Thymus (tissue), 14 donors: ENCODE measurements around the gene TACR1. TPM values are rescaled to one million over a fixed set of nuclear protein-coding genes. Genes with fewer than 3 reads are reported as not detected.
"Not testable (repeated sequence)": the region's sequence is repeated elsewhere in the genome, so short reads cannot be mapped to it uniquely, and the experiment has no call there.

Experiments used
- DNase-seq, 9 donors: peaks; one replicate each; pipeline ENCODE4 v3.0.0-alpha.2; 2013; ENCODE audit warnings: low spot score in 9 of 9, low read depth in 6 of 9, missing footprints in 1 of 9
- H3K27ac ChIP-seq, 2 donors: one replicate each; pipeline ENCODE4 v1.5.1; 2013; ENCODE audit warnings: control low read depth in 1 of 2, low read depth in 1 of 2, low read length in 1 of 2, mild to moderate bottlenecking in 1 of 2, moderate library complexity in 1 of 2
- H3K27me3 ChIP-seq, 2 donors: one replicate each; pipeline ENCODE4 v1.5.1; 2013; ENCODE audit warnings: low read length in 1 of 2; ENCODE audit not compliant: control insufficient read depth in 2 of 2, insufficient read depth in 1 of 2
- H3K36me3 ChIP-seq, 2 donors: one replicate each; pipeline ENCODE4 v1.5.1; 2013; ENCODE audit warnings: low read length in 1 of 2, mild to moderate bottlenecking in 1 of 2, moderate library complexity in 1 of 2; ENCODE audit not compliant: control insufficient read depth in 2 of 2, insufficient read depth in 2 of 2
- H3K4me1 ChIP-seq, 2 donors: one replicate each; pipeline ENCODE4 v1.5.1; 2013; ENCODE audit warnings: low read length in 2 of 2; ENCODE audit not compliant: control insufficient read depth in 2 of 2, insufficient read depth in 2 of 2
- H3K4me3 ChIP-seq, 2 donors: one replicate each; pipeline ENCODE4 v1.5.1; 2013; ENCODE audit warnings: low read length in 2 of 2, control low read depth in 1 of 2, mild to moderate bottlenecking in 1 of 2
- H3K9me3 ChIP-seq, 2 donors: one replicate each; pipeline ENCODE4 v1.5.1; 2013; ENCODE audit warnings: low read length in 1 of 2, mild to moderate bottlenecking in 1 of 2; ENCODE audit not compliant: control insufficient read depth in 2 of 2, insufficient read depth in 1 of 2
- WGBS: extraction: QIAGEN DNeasy Blood & Tissue Kit; methylation state at CpG from one replicate; pipeline ENCODE4 v1.1.7; 2013; 5-methylcytosine and 5-hydroxymethylcytosine counted together
- long read RNA-seq, 10 donors: transcript quantifications; one replicate each; lab custom pipeline, GENCODE V29; 2026
- polyA plus RNA-seq: library from polyadenylated mRNA; stranded (reverse); fragments of 200-250 nt; gene quantifications from one replicate; pipeline ENCODE4 v1.2.3, GENCODE V29; 2013
- total RNA-seq: library from RNA; stranded (reverse); fragments of 120-200 nt; gene quantifications from one replicate; pipeline ENCODE4 v1.2.4, GENCODE V29; 2013
- donor health status: healthy.

TACR1 gene, protein sequence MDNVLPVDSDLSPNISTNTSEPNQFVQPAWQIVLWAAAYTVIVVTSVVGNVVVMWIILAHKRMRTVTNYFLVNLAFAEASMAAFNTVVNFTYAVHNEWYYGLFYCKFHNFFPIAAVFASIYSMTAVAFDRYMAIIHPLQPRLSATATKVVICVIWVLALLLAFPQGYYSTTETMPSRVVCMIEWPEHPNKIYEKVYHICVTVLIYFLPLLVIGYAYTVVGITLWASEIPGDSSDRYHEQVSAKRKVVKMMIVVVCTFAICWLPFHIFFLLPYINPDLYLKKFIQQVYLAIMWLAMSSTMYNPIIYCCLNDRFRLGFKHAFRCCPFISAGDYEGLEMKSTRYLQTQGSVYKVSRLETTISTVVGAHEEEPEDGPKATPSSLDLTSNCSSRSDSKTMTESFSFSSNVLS
- 0.24 TPM for total RNA-seq
- polyA plus RNA-seq: 1.0 TPM
- long read RNA-seq, donor 1: 0 reads
- long read RNA-seq, donor 2: 0 reads
- long read RNA-seq, donor 3: 0 reads
- long read RNA-seq, donor 4: 0 reads
- long read RNA-seq, donor 5: 0 reads
- long read RNA-seq, donor 6: 0 reads
- long read RNA-seq, donor 7, partial matches to known transcripts: 0 of 1 reads
- long read RNA-seq, donor 7, other reads (novel, unspliced or antisense): 0 of 1 reads
- long read RNA-seq, donor 8: 0 reads
- long read RNA-seq, donor 9: 0 reads
- long read RNA-seq, donor 10: 0 reads

DNA sequence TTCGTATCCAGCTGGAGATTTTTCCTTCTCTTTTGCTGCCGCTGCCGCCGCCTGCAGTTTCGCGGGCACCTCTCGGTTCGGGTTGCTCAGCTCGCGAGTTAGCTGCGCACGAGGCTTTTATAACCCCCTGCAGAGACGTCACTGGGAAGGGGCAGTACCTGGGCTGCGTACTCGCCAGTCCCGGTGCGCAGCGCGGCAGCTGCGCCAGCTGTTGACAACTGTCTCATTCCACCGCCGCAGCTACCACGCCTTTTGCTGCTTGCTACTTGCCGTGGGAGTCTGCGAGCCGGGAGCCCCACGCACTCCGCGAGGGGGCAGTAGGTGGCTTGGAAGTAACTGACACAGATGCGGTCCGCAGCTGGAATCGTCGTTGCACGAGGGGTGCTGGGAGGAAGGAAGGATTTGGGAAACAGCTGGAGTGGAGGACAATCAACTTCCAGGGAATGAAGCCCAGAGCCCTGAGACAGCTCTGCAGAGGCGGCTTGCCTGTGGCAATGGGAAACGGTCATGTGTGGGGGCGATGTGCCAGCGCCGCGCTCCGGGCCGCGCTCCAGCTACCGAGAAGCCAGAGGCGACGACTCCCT, at the start of gene TACR1:
TACR1 (minus strand) TSS at position 93 of the 584 bp plus-strand sequence. CDS start 586 bp downstream, outside the sequence.
- no peaks in the 10 kb centered on the region for H3K36me3 ChIP-seq
- peaks cover 38 to 59% of the 10 kb centered on the region in 2 donors for H3K27me3 ChIP-seq
- H3K4me1 ChIP-seq: peaks cover 0 to 17% of the 10 kb centered on the region in 2 donors
- H3K27ac ChIP-seq: no peak within 1 kb of the TSS
- peak within 1 kb of the TSS in 1 of 2 donors; percentile 13 for H3K4me3 ChIP-seq
- peak in 8 of 9 donors; percentile 27 to 80 (median 50) for DNase-seq
- 2% methylated on average over 46 of the region's 46 CpGs for WGBS
- no peaks in the 10 kb centered on the region for H3K9me3 ChIP-seq

DNA sequence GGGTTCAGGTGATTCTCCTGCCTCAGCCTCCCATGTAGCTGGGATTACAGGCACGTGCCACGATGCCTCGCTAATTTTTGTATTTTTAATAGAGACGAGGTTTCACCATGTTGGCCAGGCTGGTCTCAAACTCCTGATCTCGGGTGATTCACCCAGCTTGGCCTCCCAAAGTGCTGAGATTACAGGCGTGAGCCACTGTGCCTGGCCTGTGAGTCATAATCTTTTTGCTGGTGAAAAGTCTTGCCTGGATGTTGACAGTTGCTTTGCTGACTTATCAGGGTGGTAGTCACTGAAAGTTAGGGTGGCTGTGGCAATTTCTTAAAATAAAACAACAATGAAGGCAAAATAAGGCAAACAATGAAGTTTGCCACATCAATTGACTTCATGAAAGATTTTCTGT, 49.3 kb upstream of the TACR1 start:
- H3K9me3 ChIP-seq, H3K4me3 ChIP-seq, H3K36me3 ChIP-seq, H3K4me1 ChIP-seq, H3K27me3 ChIP-seq, DNase-seq, H3K27ac ChIP-seq: not testable (repeated sequence)
- 86% methylated on average over 6 of the region's 6 CpGs for WGBS

DNA sequence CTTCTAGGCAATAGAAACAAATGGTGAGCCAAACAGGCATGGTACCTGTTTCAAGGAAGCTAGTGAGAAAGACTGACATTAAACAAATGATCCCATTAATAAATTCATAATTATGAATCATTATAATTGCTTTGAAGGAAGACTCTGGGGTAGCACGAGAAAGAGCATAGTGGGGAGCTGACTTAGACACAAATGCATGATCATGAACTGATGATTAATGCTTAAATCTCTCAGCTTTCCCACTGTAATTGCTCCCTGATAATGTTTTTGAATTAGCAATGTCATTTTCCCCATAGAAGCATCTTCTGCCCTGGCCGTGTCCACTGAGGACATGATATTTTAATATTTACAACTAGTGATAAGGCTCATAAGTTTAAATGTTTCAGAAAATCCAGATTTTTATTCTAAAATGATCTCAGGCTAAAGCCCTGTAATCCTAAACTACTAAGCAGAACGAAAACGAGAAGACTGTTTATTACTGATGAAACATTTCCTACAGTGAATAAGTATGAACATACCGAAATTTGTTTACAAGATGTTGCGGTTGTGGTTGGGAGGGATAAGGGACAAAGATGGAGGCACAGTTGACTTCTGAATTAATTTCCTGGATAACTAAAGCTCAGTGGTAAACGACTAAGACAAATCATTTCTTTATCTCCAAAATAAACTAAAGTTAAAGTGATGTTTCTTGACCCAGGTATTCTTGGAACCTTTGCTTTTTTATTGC, 47.3 kb upstream of the TACR1 start:
- peaks cover 0 to 5% of the 10 kb centered on the region in 2 donors for H3K9me3 ChIP-seq
- WGBS: 96% methylated on average over 7 of the region's 7 CpGs
- no peak for DNase-seq
- no peak overlapping the region for H3K27ac ChIP-seq
- no peak overlapping the region for H3K4me3 ChIP-seq
- H3K36me3 ChIP-seq: no peaks in the 10 kb centered on the region
- H3K27me3 ChIP-seq: no peaks in the 10 kb centered on the region
- no peaks in the 10 kb centered on the region for H3K4me1 ChIP-seq

DNA sequence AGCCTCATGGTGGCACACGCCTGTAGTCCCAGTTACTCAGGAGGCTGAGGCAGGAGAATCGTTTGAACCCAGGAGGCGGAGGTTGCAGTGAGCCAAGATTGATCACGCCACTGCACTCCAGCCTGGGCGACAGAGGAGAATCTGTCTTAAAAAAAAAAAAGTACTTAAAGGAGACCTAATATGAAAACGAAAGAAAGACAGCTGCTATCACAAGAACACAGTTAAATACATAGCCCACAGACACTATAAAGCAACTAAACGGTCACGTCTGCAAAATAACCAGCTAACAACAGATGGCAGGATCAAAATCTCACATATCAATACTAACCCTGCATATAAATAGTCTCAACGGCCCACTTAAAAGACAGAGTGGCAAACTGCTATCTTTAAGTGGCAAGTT, 43.9 kb upstream of the TACR1 start:
- H3K9me3 ChIP-seq: peaks cover 0 to 7% of the 10 kb centered on the region in 2 donors
- H3K4me3 ChIP-seq: no peak overlapping the region
- WGBS: 90% methylated on average over 9 of the region's 9 CpGs
- no peaks in the 10 kb centered on the region for H3K36me3 ChIP-seq
- no peaks in the 10 kb centered on the region for H3K27me3 ChIP-seq
- no peak for DNase-seq
- H3K27ac ChIP-seq: no peak overlapping the region
- H3K4me1 ChIP-seq: no peaks in the 10 kb centered on the region

DNA sequence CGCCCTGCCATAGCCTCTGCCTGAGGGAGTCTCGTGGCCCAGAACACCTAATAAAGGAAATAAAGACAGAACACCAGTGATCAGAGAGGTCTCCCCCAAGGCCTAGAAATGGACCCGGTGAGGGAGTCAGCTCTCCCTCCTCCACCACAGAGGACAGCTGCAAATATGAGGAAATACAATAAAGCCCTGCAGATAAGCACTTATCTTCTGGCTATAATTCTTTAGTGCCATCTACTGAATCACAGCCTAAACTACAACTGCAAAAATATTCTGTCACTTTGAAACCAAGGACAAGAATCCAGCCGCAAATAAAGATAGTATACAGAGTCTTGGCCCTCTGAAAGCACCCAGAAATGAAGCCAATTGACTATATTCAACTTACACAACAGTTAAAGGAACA, 42.4 kb upstream of the TACR1 start:
- no peaks in the 10 kb centered on the region for H3K4me1 ChIP-seq
- no peak overlapping the region for H3K4me3 ChIP-seq
- no peaks in the 10 kb centered on the region for H3K27me3 ChIP-seq
- H3K9me3 ChIP-seq: peaks cover 0 to 7% of the 10 kb centered on the region in 2 donors
- no peak overlapping the region for H3K27ac ChIP-seq
- DNase-seq: no peak
- H3K36me3 ChIP-seq: no peaks in the 10 kb centered on the region
- 88% methylated on average over 4 of the region's 4 CpGs for WGBS

DNA sequence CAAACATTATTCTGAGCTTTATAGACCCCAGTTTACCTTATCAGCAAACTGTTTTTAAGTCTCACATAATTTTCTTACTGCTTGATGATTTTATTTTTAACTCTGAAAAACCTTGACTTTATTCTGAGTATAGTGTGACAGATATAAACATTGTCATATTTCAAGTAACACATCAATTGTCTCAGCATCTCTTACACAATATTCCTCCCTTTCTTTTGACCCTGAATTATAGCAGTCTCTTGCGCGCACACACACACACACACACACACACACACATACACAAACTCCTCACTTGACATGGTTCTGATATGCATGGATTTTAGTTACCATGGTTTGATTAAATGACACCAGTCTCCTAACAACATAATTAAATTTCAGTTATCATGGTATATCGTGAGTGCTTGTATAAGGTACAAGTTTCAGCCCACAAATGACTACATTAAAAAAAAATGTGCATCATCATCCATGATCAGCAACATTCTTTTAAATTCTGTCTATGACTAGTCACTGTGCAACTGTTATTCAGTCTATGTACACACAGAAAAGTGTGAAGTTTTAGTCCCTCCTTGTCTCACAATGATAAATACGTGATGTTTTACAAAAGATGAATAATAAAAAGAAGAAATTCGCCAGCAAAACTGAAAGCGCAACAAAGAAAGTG, 39.5 kb upstream of the TACR1 start:
- no peak overlapping the region for H3K27ac ChIP-seq
- DNase-seq: no peak
- H3K27me3 ChIP-seq: no peaks in the 10 kb centered on the region
- H3K4me3 ChIP-seq: no peak overlapping the region
- 87% methylated on average over 6 of the region's 6 CpGs for WGBS
- no peaks in the 10 kb centered on the region for H3K4me1 ChIP-seq
- peaks cover 0 to 7% of the 10 kb centered on the region in 2 donors for H3K9me3 ChIP-seq
- H3K36me3 ChIP-seq: no peaks in the 10 kb centered on the region

DNA sequence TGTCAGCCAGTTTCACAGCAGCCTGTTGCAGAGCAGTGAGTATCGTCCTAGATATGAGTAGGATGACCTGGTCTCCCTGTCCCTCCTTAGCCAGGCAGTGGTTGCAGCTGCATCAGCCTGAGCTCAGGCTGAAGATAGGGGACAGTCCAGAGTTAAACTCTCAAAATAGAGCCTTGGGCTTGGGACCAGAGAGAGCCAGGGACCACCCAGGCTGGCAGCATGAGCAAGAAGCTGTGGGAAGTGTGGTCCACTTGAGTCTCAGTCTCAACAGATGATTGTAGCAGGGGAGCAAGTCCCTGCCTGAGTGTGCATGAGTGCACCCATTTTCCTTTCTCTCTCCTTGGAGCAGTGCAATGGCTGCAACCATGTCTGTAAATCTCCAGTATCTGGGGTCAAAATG, 38.0 kb upstream of the TACR1 start:
- H3K4me1 ChIP-seq: no peaks in the 10 kb centered on the region
- no peaks in the 10 kb centered on the region for H3K36me3 ChIP-seq
- H3K9me3 ChIP-seq: peaks cover 0 to 3% of the 10 kb centered on the region in 2 donors
- H3K27ac ChIP-seq: no peak overlapping the region
- H3K4me3 ChIP-seq: no peak overlapping the region
- no peaks in the 10 kb centered on the region for H3K27me3 ChIP-seq
- WGBS: 98% methylated on average over 1 of the region's 1 CpG
- DNase-seq: no peak

DNA sequence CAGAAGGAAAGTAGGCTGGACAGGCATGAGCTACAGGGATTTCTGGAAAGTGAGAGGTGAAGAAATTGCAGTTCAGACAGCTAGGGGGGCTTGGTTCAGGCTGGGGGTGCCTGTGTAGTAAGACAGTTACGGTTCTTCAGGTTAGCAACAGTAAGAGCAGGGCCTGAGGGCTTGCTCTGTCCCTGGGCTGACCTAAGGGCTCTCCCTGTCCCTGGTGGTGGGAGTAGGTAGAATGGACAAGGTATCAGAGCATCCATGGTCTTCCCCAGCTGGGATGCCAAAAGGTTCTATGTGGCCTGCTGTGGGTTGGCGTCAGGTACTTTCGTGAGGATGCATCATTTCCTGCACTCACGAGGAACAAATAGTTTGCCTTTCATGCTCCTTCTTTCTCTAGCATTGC, 34.6 kb upstream of the TACR1 start:
- Histone ChIP-seq H3K4me1 (no peaks in the 10 kb centered on the region), H3K36me3 (no peaks in the 10 kb centered on the region), H3K4me3 (no peak overlapping the region), H3K27ac (no peak overlapping the region), H3K9me3 (no peaks in the 10 kb centered on the region), H3K27me3 (no peaks in the 10 kb centered on the region)
- no peak for DNase-seq
- 95% methylated on average over 4 of the region's 4 CpGs for WGBS
